Heart right ventricle (tissue), 16 donors: ENCODE data around the gene FALEC. TPM values are rescaled to one million over a fixed set of nuclear protein-coding genes. Genes with fewer than 3 reads are reported as not detected.

Experiments used
- ATAC-seq, 8 donors: fragments of 200-7000 bp; cut with Tn5 transposase; one replicate each; pipeline ENCODE4 v1.9.1; 2020; ENCODE audit warnings: mild to moderate bottlenecking in 8 of 8, moderate library complexity in 8 of 8, moderate number of reproducible peaks in 1 of 8
- DNase-seq, 2 donors: peaks; one replicate each; pipeline ENCODE4 v3.0.0-alpha.2; 2020
- H3K27ac ChIP-seq, 10 donors: fragments of 200-600 bp; sonication (generic) in 2 of 10; one replicate each; pipeline versions ENCODE4 v1.5.0 to v1.8.0; 2020 to 2022; ENCODE audit warnings: mild to moderate bottlenecking in 3 of 10
- H3K27me3 ChIP-seq, 7 donors: fragments of 200-600 bp; one replicate each; pipeline ENCODE4 v1.8.0; 2021 to 2022; ENCODE audit warnings: mild to moderate bottlenecking in 2 of 7
- H3K36me3 ChIP-seq, 9 donors: fragments of 200-600 bp; sonication (generic) in 1 of 9; one replicate each; pipeline versions ENCODE4 v1.5.0 to v1.8.0; 2020 to 2022; ENCODE audit warnings: mild to moderate bottlenecking in 2 of 9
- H3K4me1 ChIP-seq, 9 donors: fragments of 200-600 bp; sonication (generic) in 1 of 9; one replicate each; pipeline versions ENCODE4 v1.5.0 to v1.8.0; 2020 to 2022; ENCODE audit warnings: mild to moderate bottlenecking in 4 of 9
- H3K4me3 ChIP-seq, 10 donors: fragments of 200-600 bp; sonication (generic) in 2 of 10; one replicate each; pipeline versions ENCODE4 v1.5.0 to v1.8.0; 2020 to 2022; ENCODE audit warnings: mild to moderate bottlenecking in 7 of 10, moderate library complexity in 2 of 10
- H3K9me3 ChIP-seq, 11 donors: fragments of 200-600 bp in 10 of 11; sonication (generic) in 2 of 11; one replicate each; pipeline versions ENCODE4 v1.5.0 to v1.8.0; 2013 to 2022; ENCODE audit warnings: mild to moderate bottlenecking in 2 of 11, control low read depth in 1 of 11, moderate library complexity in 1 of 11
- CTCF ChIP-seq, 9 donors: fragments of 200-600 bp; sonication (generic) in 2 of 9; IDR thresholded peaks; one replicate each; pipeline versions ENCODE4 v1.5.0 to v1.8.0; 2021 to 2022; ENCODE audit warnings: antibody characterized with exemption in 9 of 9, mild to moderate bottlenecking in 5 of 9, moderate library complexity in 1 of 9
- WGBS, 2 donors: extraction: QIAGEN DNeasy Blood & Tissue Kit; methylation state at CpG; one replicate each; pipeline ENCODE4 v1.1.7; 2013; ENCODE audit warnings: inconsistent platforms in 1 of 2; 5-methylcytosine and 5-hydroxymethylcytosine counted together
- intact Hi-C, 10 donors: fragments of 100-400 bp; cut with DNase I; formaldehyde crosslinking; loops; one replicate each; pipeline versions ENCODE4 v1.11.1 to v1.14.2; 2022
- polyA plus RNA-seq, 2 donors: library from polyadenylated mRNA; stranded (reverse); fragments of 200-250 nt; gene quantifications; one replicate each; pipeline ENCODE4 v1.2.3, GENCODE V29; 2013
- total RNA-seq, 10 donors: library from RNA; stranded (reverse); fragmentation: NEBNext Ultra II Directional in 3 of 10; extraction: Animal tissue kit (Norgen Biotek cat#: 25700) in 3 of 10; gene quantifications; one replicate each; pipeline versions ENCODE4 v1.2.1 to v1.2.4, GENCODE V29; 2021 to 2023
- donor health status: Arrhythmogenic right ventricular cardiomyopathy.
- donor health status: ischemic (EF 13 %, LVEDD 7.1; RV severe dilation, severe dysfunction).
- donor health status: healthy with polysubstance abuse.
- donor health status: DM: no; HTN: yes; CAD: no.
- donor health status: DM: no; HTN: no; CAD: no.
- donor health status: ischemic (EF 25% LVEDD 6.9; RV normal size, moderate dysfunction).
- donor health status: ischemic (EF 25% LVEDD 5.7; RV mildly dilated, moderate dysfunction).
- donor health status: healthy.
- donor health status: DM: yes; HTN: yes; CAD: no.
- donor health status: Ischemic cardiomyopathy.
- donor health status: ischemic (EF 35%, LVEDD 5.7; RV mildly dilated, moderate dysfunction).
- donor health status: nonischemic (EF 11% LVEDD 7.7; RV severe dilation, severe dysfunction).
- donor health status: DM: yes; HTN: yes; CAD: no.
- donor health status: PGD.
- donor health status: ischemic (EF 29% LVEDD 5.4; RV normal size, mild dysfunction).
- donor health status: nonischemic (EF 23%, LVEDD 6.1; RV moderate dilation, normal function).

Gene FALEC
- total and polyA plus RNA-seq, 12 donors: 0.46 to 0.60 TPM; not detected in 10

- no peak for DNase-seq
- H3K4me1 ChIP-seq: peaks cover 9 to 58% (median 45%) of the 10 kb centered on the region in 9 donors
Observed at GRCh38 chr1:150577557-150578271, 62.2 kb downstream of the FALEC start.

GRCh38 chr1:150578272-150579109, 62.9 kb downstream of the FALEC start:
- intact Hi-C loops: loop anchor here in 7 of 10 donors (1.0 to 5.0 kb wide), 7 partner anchors 17 to 50 kb away; partner anchors contain the start of gene ENSA (in 1 of the 7)
- peaks cover 0 to 56% (median 28%) of the 10 kb centered on the region in 9 donors for H3K36me3 ChIP-seq
- H3K27me3 ChIP-seq: no peaks in the 10 kb centered on the region
- H3K9me3 ChIP-seq: no peaks in the 10 kb centered on the region
- H3K4me1 ChIP-seq: peaks cover 2 to 53% (median 37%) of the 10 kb centered on the region in 9 donors
- DNase-seq (peak; percentile 46 to 88), ATAC-seq (peak; percentile 41 to 66 (median 53))
- peak overlapping the region; percentile 82 to 99 (median 96) for H3K4me3 ChIP-seq
- peak overlapping the region; percentile 91 to 100 (median 100) for H3K27ac ChIP-seq
- TF ChIP-seq CTCF (IDR thresholded peaks at IDR 0.05): no peak
- WGBS, 2 donors: 0% methylated on average over 50 of the region's 50 CpGs

More at GRCh38 chr1:150577557-150578271, 62.2 kb downstream of the FALEC start:
- TF ChIP-seq CTCF (IDR thresholded peaks at IDR 0.05): no peak
- H3K27ac ChIP-seq: peak overlapping the region; percentile 91 to 100 (median 100)
- no peaks in the 10 kb centered on the region for H3K9me3 ChIP-seq
- ATAC-seq: no peak
- peak overlapping the region; percentile 82 to 99 (median 96) for H3K4me3 ChIP-seq
- WGBS, 2 donors: 1% methylated on average over 11 of the region's 11 CpGs
- no peaks in the 10 kb centered on the region for H3K27me3 ChIP-seq
- intact Hi-C loops: loop anchor here in 7 of 10 donors (1.0 to 5.0 kb wide), 8 partner anchors 10 to 51 kb away; partner anchors contain the start of gene ENSA (in 1 of the 7)
- peaks cover 0 to 64% (median 35%) of the 10 kb centered on the region in 9 donors for H3K36me3 ChIP-seq

- H3K27ac ChIP-seq: peak within 1 kb of the TSS; percentile 91 to 100 (median 100)
- 0 to 1% methylated on average over 92 to 94 of the region's 94 CpGs for WGBS, 2 donors
- peaks cover 0 to 44% (median 28%) of the 10 kb centered on the region in 9 donors for H3K4me1 ChIP-seq
- peak within 1 kb of the TSS; percentile 82 to 99 (median 96) for H3K4me3 ChIP-seq
- TF ChIP-seq CTCF (IDR thresholded peaks at IDR 0.05): peak in 2 of 9 donors; percentile 16 to 19
- H3K9me3 ChIP-seq: no peaks in the 10 kb centered on the region
- H3K36me3 ChIP-seq: peaks cover 0 to 48% (median 20%) of the 10 kb centered on the region in 9 donors
- no peaks in the 10 kb centered on the region for H3K27me3 ChIP-seq
- intact Hi-C loops: loop anchor here in 7 of 10 donors (1.0 to 5.0 kb wide), 7 partner anchors 18 to 49 kb away; partner anchors contain the start of gene ENSA (in 1 of the 7)
- DNase-seq (peak; percentile 93 to 96), ATAC-seq (peak; percentile 87 to 95 (median 90))
Observed at GRCh38 chr1:150579110-150579944, 63.8 kb downstream of the FALEC start, which contains the start of gene MCL1. TSS of gene MCL1 (minus strand) at chr1:150579610. CDS start at chr1:150579530, 80 bp downstream.
